HS-27A (cell line): Measurements from ENCODE around the gene MRGPRX3.
A peak's percentile ranks its signal among the peaks of the same experiment; 100 is the strongest.
"Not testable (repeated sequence)": the region's sequence is repeated elsewhere in the genome, so short reads cannot be mapped to it uniquely, and the experiment has no call there.

ENCODE experiments used
- DNase-seq: peaks from one replicate; pipeline ENCODE4 v3.0.0-alpha.2; 2012; ENCODE audit warnings: low read depth, missing footprints

Gene MRGPRX3

GRCh38 chr11:18132341-18132740, at the start of gene MRGPRX3:
MRGPRX3 (plus strand) TSS chr11:18132571; CDS start chr11:18137203, 4,632 bp downstream.
- DNase-seq = no peak

- DNase-seq = no peak
These were observed 44.0 kb upstream of the MRGPRX3 start for GRCh38 chr11:18088366-18088765.

GRCh38 chr11:18088966-18089365, 43.4 kb upstream of the MRGPRX3 start:
- DNase-seq = no peak

GRCh38 chr11:18091731-18092130, 40.6 kb upstream of the MRGPRX3 start:
- no peak for DNase-seq

GRCh38 chr11:18093959-18094358, 38.4 kb upstream of the MRGPRX3 start:
- no peak for DNase-seq

GRCh38 chr11:18100926-18101656, 31.3 kb upstream of the MRGPRX3 start:
- no peak for DNase-seq

- DNase-seq = no peak
These were observed 27.1 kb upstream of the MRGPRX3 start for GRCh38 chr11:18105086-18105801.

- peak; percentile 59 for DNase-seq
These were observed 26.4 kb upstream of the MRGPRX3 start, which contains the start of gene SAAL1 for GRCh38 chr11:18105802-18106574. SAAL1 (minus strand) TSS chr11:18106082; CDS start chr11:18106041, 41 bp downstream.

- DNase-seq = no peak
These were observed 25.7 kb upstream of the MRGPRX3 start for GRCh38 chr11:18106688-18107087.

- DNase-seq = no peak
These were observed 24.1 kb upstream of the MRGPRX3 start for GRCh38 chr11:18108254-18108653.

- DNase-seq = no peak
These were observed 21.4 kb upstream of the MRGPRX3 start for GRCh38 chr11:18111005-18111404.

GRCh38 chr11:18115360-18116127, 16.8 kb upstream of the MRGPRX3 start:
- DNase-seq = peak; percentile 17

GRCh38 chr11:18121331-18121828, 11.0 kb upstream of the MRGPRX3 start:
- DNase-seq = not testable (repeated sequence)

- DNase-seq = not testable (repeated sequence)
These were observed 1.3 kb upstream of the MRGPRX3 start for GRCh38 chr11:18131115-18131514.

GRCh38 chr11:18135308-18135707, 2.9 kb downstream of the MRGPRX3 start:
- no peak for DNase-seq

GRCh38 chr11:18137186-18137800, 4.9 kb downstream of the MRGPRX3 start:
- no peak for DNase-seq

GRCh38 chr11:18140145-18140544, 7.8 kb downstream of the MRGPRX3 start:
- DNase-seq = no peak

GRCh38 chr11:18144243-18144642, 11.9 kb downstream of the MRGPRX3 start:
- DNase-seq = peak; percentile 19

- no peak for DNase-seq
These were observed 12.7 kb downstream of the MRGPRX3 start for GRCh38 chr11:18145025-18145424.

GRCh38 chr11:18145837-18146236, 13.5 kb downstream of the MRGPRX3 start:
- DNase-seq = no peak

- DNase-seq = no peak
These were observed 19.2 kb downstream of the MRGPRX3 start for GRCh38 chr11:18151581-18151980.
